ENCODE data around the gene LENG1.

The LENG1 gene

GRCh38 chr19:54137699-54138488 lies 21.6 kb downstream of the LENG1 start, which contains the start of gene CNOT3:
Gene CNOT3, plus strand, starts transcription at chr19:54137762. Its CDS starts 5,217 bp downstream, at chr19:54142979.
- peak; percentile 37 for DNase-seq

- peak; percentile 100 for DNase-seq
Observed at GRCh38 chr19:54136864-54137698, 22.4 kb downstream of the LENG1 start.

GRCh38 chr19:54136086-54136863 lies 23.2 kb downstream of the LENG1 start:
- no peak for DNase-seq

- DNase-seq = no peak
Observed at GRCh38 chr19:54133957-54134590, 25.4 kb downstream of the LENG1 start.

GRCh38 chr19:54133312-54133956 lies 26.1 kb downstream of the LENG1 start:
- DNase-seq = peak; percentile 54

GRCh38 chr19:54129617-54129996 lies 29.9 kb downstream of the LENG1 start:
- DNase-seq = no peak

GRCh38 chr19:54128796-54129616 lies 30.5 kb downstream of the LENG1 start:
- no peak for DNase-seq

GRCh38 chr19:54128441-54128725 lies 31.1 kb downstream of the LENG1 start:
- no peak for DNase-seq

GRCh38 chr19:54127688-54128440 lies 31.7 kb downstream of the LENG1 start:
- no peak for DNase-seq

- DNase-seq = no peak
Observed at GRCh38 chr19:54125713-54126112, 33.8 kb downstream of the LENG1 start.

- DNase-seq = no peak
Observed at GRCh38 chr19:54124393-54124792, 35.1 kb downstream of the LENG1 start.

GRCh38 chr19:54123682-54124081 lies 35.8 kb downstream of the LENG1 start:
- no peak for DNase-seq

- DNase-seq = no peak
Observed at GRCh38 chr19:54121259-54121658, 38.3 kb downstream of the LENG1 start.

- peak; percentile 99 for DNase-seq
Observed at GRCh38 chr19:54115109-54116063, 44.1 kb downstream of the LENG1 start, which contains the start of the genes PRPF31 and TFPT. Gene PRPF31, plus strand, starts transcription at chr19:54115754. Its CDS starts 2,525 bp downstream, at chr19:54118279. Gene TFPT, minus strand, starts transcription at chr19:54115657. Its CDS starts 388 bp downstream, at chr19:54115269.

- DNase-seq = peak; percentile 86
Observed at GRCh38 chr19:54114340-54115108, 45.0 kb downstream of the LENG1 start.

GRCh38 chr19:54109651-54110050 lies 49.9 kb downstream of the LENG1 start:
- no peak for DNase-seq

GRCh38 chr19:54108496-54108895 lies 51.0 kb downstream of the LENG1 start:
- DNase-seq = no peak

GRCh38 chr19:54107876-54108490 lies 51.5 kb downstream of the LENG1 start:
- no peak for DNase-seq
